Measurements from ENCODE around the gene ASPSCR1. TPM values are rescaled to one million over a fixed set of nuclear protein-coding genes. Genes with fewer than 3 reads are reported as not detected.

Gene ASPSCR1
- total and polyA plus RNA-seq, 9 of the 15 experiments (the other 6 are each of a cell fraction or from before 2014, with no cell fraction given) = 0.90 to 36.9 (median 11.6) TPM

DNA sequence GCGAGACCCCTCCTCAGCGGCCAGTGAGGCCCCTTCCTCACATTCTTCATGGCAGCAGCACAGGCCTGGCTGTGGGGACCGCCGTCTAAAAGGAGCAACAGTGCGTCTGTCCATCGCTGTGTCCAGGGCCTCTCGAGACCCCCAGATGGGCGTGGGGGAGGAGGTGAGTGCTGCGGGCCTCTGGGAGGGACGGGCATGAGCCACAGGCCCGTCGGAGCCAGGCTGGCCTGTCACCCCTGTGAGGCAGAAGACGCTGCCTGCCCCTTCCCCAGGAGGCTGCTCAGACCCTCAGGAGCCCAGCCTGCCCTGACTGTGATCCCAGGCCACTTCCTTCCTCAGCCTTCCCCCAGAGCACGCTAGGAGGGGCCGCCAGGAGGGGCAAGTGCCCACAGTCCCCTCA lies 38.2 kb upstream of the ASPSCR1 start:
- H3K27me3 ChIP-seq (ENCODE audit: control insufficient read depth in 2 of 2, insufficient read depth in 2 of 2, low read length in 2 of 2) = no peaks in the 10 kb centered on the region
- intact Hi-C loops (cut with micrococcal nuclease) = no loop called here

DNA sequence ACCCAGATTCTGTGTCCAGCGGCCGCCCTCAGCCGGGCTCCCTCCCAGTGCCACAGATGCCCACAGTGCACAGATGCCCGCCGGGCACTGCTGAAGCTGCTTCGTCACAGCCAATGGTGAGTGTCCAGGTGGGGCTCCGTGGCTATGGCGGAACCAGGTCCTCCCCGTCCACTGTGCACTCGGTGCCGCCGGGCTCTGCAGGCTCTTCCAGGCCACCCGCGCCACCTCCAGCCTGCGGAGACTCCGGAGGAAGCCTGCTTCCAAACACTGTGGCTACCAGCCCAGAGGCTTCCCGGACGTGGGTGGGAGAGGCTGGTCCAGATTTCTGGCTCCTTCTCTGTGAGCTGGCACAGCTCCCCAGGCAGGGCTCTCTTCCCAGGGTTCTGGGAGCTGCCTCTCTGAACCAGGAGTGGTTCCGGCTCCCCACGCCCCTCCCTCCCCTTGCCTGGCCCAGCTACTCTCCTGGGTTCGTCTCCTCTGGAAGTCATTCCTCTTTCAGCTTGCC lies 37.5 kb upstream of the ASPSCR1 start:
- Histone ChIP-seq H3K9ac (ENCODE audit: insufficient read depth in 1 of 2, low read depth in 2 of 2, low read length in 2 of 2) (no peak overlapping the region; a peak in 1 of 4 replicates), H3K4me1 (replicated peaks in 1 of 2; ENCODE audit: control insufficient read depth in 2 of 2, insufficient read depth in 2 of 2, low read length in 2 of 2) (peaks cover 11 to 69% of the 10 kb centered on the region in 2 experiments; a peak in 4 of 5 replicates), H3K36me3 (ENCODE audit: control insufficient read depth, insufficient read depth, low read length) (peaks cover 11% of the 10 kb centered on the region; the same call in 2 of the 3 replicates), H3K4me2 (ENCODE audit: insufficient read depth, low read length) (no peak overlapping the region), H3K9me3 (replicated peaks; ENCODE audit: control insufficient read depth, insufficient read depth, low read depth, low read length) (no peaks in the 10 kb centered on the region), H2AFZ (ENCODE audit: low read depth, low read length) (no peak overlapping the region), H3K27ac (ENCODE audit: extremely low read depth, low read depth, low read length) (no peak overlapping the region), H3K79me2 (ENCODE audit: control insufficient read depth, insufficient read depth, low read length) (peaks cover 21% of the 10 kb centered on the region), H4K20me1 (replicated peaks; ENCODE audit: control insufficient read depth, insufficient read depth, low read length) (no peaks in the 10 kb centered on the region; the same call in 1 of the 2 replicates), H3K27me3 (ENCODE audit: control insufficient read depth in 2 of 2, insufficient read depth in 2 of 2, low read length in 2 of 2) (no peaks in the 10 kb centered on the region), H3K9me1 (ENCODE audit: control insufficient read depth, insufficient read depth, low read length) (peaks cover 4% of the 10 kb centered on the region), H3K4me3 (no peak overlapping the region)
- no peak for DNase-seq (ENCODE audit: extremely low read depth in 1 of 4, low spot score in 3 of 4)
- 73% methylated on average over 16 of the region's 21 CpGs for WGBS (ENCODE audit: insufficient coverage, low coverage, missing lambda C conversion rate)
- POLR2A ChIA-PET = interaction anchor here (0.6 to 1.3 kb wide), 4 partner anchors 11 to 438 kb away, joined by 3 read pairs; partner anchors contain the start of gene MAFG
- CTCF ChIA-PET (ENCODE audit: low intra/inter-chr PET ratio) = no interaction called here
- no peak for FAIRE-seq
- BruUV-seq (replicated peaks) = no TSS peak
- in situ Hi-C loops (cut with MboI) = no loop called here
- intact Hi-C loops (cut with micrococcal nuclease) = no loop called here
- no peak for ATAC-seq
- TF ChIP-seq SIRT6 (IDR thresholded peaks at IDR 0.05; ENCODE audit: low read depth, low read length) = no peak
- no peak for TF ChIP-seq C11orf30 (IDR thresholded peaks at IDR 0.05; ENCODE audit: low read depth)
- TF ChIP-seq HNRNPL (IDR thresholded peaks at IDR 0.05; ENCODE audit: low read depth, low read length) = peak; percentile 82; the same call in 1 of the 2 replicates
- TF ChIP-seq, protein P1, sequence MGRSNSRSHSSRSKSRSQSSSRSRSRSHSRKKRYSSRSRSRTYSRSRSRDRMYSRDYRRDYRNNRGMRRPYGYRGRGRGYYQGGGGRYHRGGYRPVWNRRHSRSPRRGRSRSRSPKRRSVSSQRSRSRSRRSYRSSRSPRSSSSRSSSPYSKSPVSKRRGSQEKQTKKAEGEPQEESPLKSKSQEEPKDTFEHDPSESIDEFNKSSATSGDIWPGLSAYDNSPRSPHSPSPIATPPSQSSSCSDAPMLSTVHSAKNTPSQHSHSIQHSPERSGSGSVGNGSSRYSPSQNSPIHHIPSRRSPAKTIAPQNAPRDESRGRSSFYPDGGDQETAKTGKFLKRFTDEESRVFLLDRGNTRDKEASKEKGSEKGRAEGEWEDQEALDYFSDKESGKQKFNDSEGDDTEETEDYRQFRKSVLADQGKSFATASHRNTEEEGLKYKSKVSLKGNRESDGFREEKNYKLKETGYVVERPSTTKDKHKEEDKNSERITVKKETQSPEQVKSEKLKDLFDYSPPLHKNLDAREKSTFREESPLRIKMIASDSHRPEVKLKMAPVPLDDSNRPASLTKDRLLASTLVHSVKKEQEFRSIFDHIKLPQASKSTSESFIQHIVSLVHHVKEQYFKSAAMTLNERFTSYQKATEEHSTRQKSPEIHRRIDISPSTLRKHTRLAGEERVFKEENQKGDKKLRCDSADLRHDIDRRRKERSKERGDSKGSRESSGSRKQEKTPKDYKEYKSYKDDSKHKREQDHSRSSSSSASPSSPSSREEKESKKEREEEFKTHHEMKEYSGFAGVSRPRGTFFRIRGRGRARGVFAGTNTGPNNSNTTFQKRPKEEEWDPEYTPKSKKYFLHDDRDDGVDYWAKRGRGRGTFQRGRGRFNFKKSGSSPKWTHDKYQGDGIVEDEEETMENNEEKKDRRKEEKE (IDR thresholded peaks at IDR 0.05; ENCODE audit: borderline replicate concordance in 1 of 2, control insufficient read depth in 1 of 2, low read depth in 2 of 2, low read length in 1 of 2) = no peak
- TF ChIP-seq BCL6 (CRISPR knock-in tag; IDR thresholded peaks at IDR 0.05) = no peak
- no peak for TF ChIP-seq NFIX (CRISPR knock-in tag; IDR thresholded peaks at IDR 0.05; ENCODE audit: low read depth)
- peak; percentile 5 for TF ChIP-seq FIP1L1 (IDR thresholded peaks at IDR 0.05; ENCODE audit: low read depth, low read length, poor library complexity, severe bottlenecking)
- TF ChIP-seq SLC30A9 (CRISPR knock-in tag; IDR thresholded peaks at IDR 0.05) = no peak
- TF ChIP-seq MYBL2 (IDR thresholded peaks at IDR 0.05; ENCODE audit: low read depth) = no peak
- no peak for TF ChIP-seq MYBL2 (CRISPR knock-in tag; IDR thresholded peaks at IDR 0.05; ENCODE audit: borderline replicate concordance)
- TF ChIP-seq THRAP3 (IDR thresholded peaks at IDR 0.05; ENCODE audit: borderline replicate concordance) = no peak
- no peak for TF ChIP-seq IFI16 (CRISPR knock-in tag; IDR thresholded peaks at IDR 0.05)

More for the DNA sequence above, 38.2 kb upstream of the ASPSCR1 start:
- 74% methylated on average over 15 of the region's 15 CpGs for WGBS (ENCODE audit: insufficient coverage, low coverage, missing lambda C conversion rate)
- Histone ChIP-seq H3K4me1 (replicated peaks in 1 of 2; ENCODE audit: control insufficient read depth in 2 of 2, insufficient read depth in 2 of 2, low read length in 2 of 2) (peaks cover 11 to 76% of the 10 kb centered on the region in 2 experiments; a peak in 4 of 5 replicates), H2AFZ (ENCODE audit: low read depth, low read length) (no peak overlapping the region), H3K27ac (ENCODE audit: extremely low read depth, low read depth, low read length) (no peak overlapping the region), H3K9me1 (ENCODE audit: control insufficient read depth, insufficient read depth, low read length) (peaks cover 4% of the 10 kb centered on the region), H3K79me2 (ENCODE audit: control insufficient read depth, insufficient read depth, low read length) (peaks cover 24% of the 10 kb centered on the region), H3K4me2 (ENCODE audit: insufficient read depth, low read length) (no peak overlapping the region), H3K4me3 (no peak overlapping the region), H3K9ac (ENCODE audit: insufficient read depth in 1 of 2, low read depth in 2 of 2, low read length in 2 of 2) (peak overlapping the region in 1 of 2 experiments; percentile 15; a peak in 1 of 4 replicates), H3K9me3 (replicated peaks; ENCODE audit: control insufficient read depth, insufficient read depth, low read depth, low read length) (no peaks in the 10 kb centered on the region), H4K20me1 (replicated peaks; ENCODE audit: control insufficient read depth, insufficient read depth, low read length) (no peaks in the 10 kb centered on the region; the same call in 1 of the 2 replicates), H3K36me3 (ENCODE audit: control insufficient read depth, insufficient read depth, low read length) (peaks cover 18% of the 10 kb centered on the region; the same call in 2 of the 3 replicates)
- no peak for DNase-seq (ENCODE audit: extremely low read depth in 1 of 4, low spot score in 3 of 4)
- FAIRE-seq = no peak
- in situ Hi-C loops (cut with MboI) = no loop called here
- TF ChIP-seq FIP1L1 (IDR thresholded peaks at IDR 0.05; ENCODE audit: low read depth, low read length, poor library complexity, severe bottlenecking) = peak; percentile 15
- no peak for TF ChIP-seq KHSRP (IDR thresholded peaks at IDR 0.05)
- no TSS peak for BruUV-seq (replicated peaks)
- CTCF ChIA-PET (ENCODE audit: low intra/inter-chr PET ratio) = no interaction called here
- POLR2A ChIA-PET = interaction anchor here (1.1 to 1.3 kb wide), 2 partner anchors 10 to 21 kb away, joined by 3 read pairs; partner anchors contain the start of gene NOTUM
- ATAC-seq = no peak

Measured in K562 (cell line).